Fibroblast of villous mesenchyme (primary cell): ENCODE results near the gene NF1. TPM values are rescaled to one million over a fixed set of nuclear protein-coding genes. Genes with fewer than 3 reads are reported as not detected.
A peak's percentile ranks its signal among the peaks of the same experiment; 100 is the strongest.

Experiments
- DNase-seq: peaks from one replicate; pipeline ENCODE4 v3.0.0-alpha.2; 2010; ENCODE audit warnings: low read depth
- H3K4me3 ChIP-seq: 2 replicates; pipeline ENCODE4 v1.5.1; 2011; ENCODE audit warnings: low read depth, mild to moderate bottlenecking, low read length
- CTCF ChIP-seq: IDR thresholded peaks from 2 replicates; pipeline ENCODE4 v1.5.1; 2012; ENCODE audit warnings: low read depth, mild to moderate bottlenecking, low read length; ENCODE audit not compliant: insufficient read depth
- total RNA-seq: library from RNA; depleted of rRNA; stranded (reverse); fragments of >200 nt; gene quantifications from 2 replicates; pipeline ENCODE4 v1.2.3, GENCODE V29; 2012

The NF1 gene
- total RNA-seq, 1 donor: 82.5 TPM

GRCh38 chr17:31355935-31356334 is 261.2 kb downstream of the NF1 start:
- DNase-seq: no peak
- no peak overlapping the region for H3K4me3 ChIP-seq
- no peak for TF ChIP-seq CTCF

GRCh38 chr17:31357091-31357490 is 262.3 kb downstream of the NF1 start:
- H3K4me3 ChIP-seq: no peak overlapping the region
- DNase-seq: no peak
- TF ChIP-seq CTCF: no peak

- H3K4me3 ChIP-seq: no peak overlapping the region
- DNase-seq: peak; percentile 61
Measured at GRCh38 chr17:31357839-31358394, 263.1 kb downstream of the NF1 start.

GRCh38 chr17:31364012-31364411 is 269.2 kb downstream of the NF1 start:
- no peak for TF ChIP-seq CTCF
- DNase-seq: no peak
- H3K4me3 ChIP-seq: no peak overlapping the region

More at GRCh38 chr17:31357839-31358394, 263.1 kb downstream of the NF1 start:
- TF ChIP-seq CTCF: no peak

- no peak for DNase-seq
- H3K4me3 ChIP-seq: no peak overlapping the region
- TF ChIP-seq CTCF: no peak
Measured at GRCh38 chr17:31366088-31366487, 271.3 kb downstream of the NF1 start.

- DNase-seq: peak; percentile 72
- no peak overlapping the region for H3K4me3 ChIP-seq
- no peak for TF ChIP-seq CTCF
Measured at GRCh38 chr17:31369266-31369665, 274.5 kb downstream of the NF1 start.

GRCh38 chr17:31371511-31372097 is 276.8 kb downstream of the NF1 start:
- H3K4me3 ChIP-seq: no peak overlapping the region
- TF ChIP-seq CTCF: no peak
- DNase-seq: peak; percentile 51
